Measurements from ENCODE around the gene CDC27.
"Not testable (repeated sequence)": the region's sequence is repeated elsewhere in the genome, so short reads cannot be mapped to it uniquely, and the experiment has no call there.

Gene CDC27

DNA sequence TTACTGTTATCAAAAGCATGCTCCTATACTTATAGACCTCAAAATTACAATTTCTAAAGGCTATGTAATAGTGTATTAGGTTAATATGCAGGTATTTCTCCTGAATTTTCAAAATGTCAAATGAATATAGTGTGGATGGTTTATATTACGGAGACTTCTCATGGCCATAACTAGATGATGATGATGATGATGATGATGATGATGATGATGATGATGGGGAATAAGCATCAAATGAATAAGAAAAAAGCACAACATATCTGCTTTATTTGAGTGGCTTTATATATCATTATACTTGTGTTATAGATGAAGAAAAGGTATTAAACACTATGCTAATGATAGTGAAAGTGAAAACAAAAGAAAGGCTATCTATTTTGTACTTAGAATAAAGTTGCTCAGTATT, 53.9 kb downstream of the CDC27 start:
- DNase-seq (ENCODE audit: low spot score): no peak

DNA sequence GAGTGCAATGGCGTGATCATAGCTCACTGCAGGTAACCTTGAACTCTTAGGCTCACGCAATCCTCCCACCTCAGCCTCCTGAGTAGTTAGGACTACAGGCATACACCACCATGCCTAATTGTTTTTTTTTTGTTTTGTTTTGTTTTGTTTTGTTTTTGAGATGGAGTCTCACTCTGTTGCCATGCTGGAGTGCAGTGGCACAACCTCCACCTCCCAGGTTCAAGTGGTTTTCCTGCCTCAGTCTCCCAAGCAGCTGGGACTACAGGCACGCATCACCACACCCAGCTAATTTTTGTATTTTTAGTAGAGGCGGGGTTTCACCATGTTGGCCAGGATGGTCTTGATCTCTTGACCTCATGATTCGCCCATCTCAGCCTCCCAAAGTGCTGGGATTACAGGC, 54.7 kb downstream of the CDC27 start:
- not testable (repeated sequence) for DNase-seq (ENCODE audit: low spot score)

DNA sequence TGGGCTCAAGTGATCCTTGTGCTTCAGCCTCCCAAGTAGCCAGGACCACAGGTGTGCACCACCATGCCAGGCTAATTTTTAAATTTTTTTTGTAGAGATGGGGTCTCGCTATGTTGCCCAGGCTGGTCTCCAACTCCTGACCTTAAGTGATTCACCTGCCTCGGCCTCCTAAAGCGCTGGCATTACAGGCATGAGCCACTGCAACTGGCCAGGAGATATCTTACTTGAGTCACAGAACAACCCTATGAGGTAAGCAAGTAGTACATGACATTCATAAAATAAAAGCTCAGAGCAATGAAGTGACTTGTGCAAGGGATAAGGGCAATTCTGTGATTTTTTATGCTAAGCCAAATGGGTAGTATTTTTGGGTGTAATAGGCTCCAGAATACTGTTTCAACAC, 57.3 kb downstream of the CDC27 start:
- no peak for DNase-seq (ENCODE audit: low spot score)

DNA sequence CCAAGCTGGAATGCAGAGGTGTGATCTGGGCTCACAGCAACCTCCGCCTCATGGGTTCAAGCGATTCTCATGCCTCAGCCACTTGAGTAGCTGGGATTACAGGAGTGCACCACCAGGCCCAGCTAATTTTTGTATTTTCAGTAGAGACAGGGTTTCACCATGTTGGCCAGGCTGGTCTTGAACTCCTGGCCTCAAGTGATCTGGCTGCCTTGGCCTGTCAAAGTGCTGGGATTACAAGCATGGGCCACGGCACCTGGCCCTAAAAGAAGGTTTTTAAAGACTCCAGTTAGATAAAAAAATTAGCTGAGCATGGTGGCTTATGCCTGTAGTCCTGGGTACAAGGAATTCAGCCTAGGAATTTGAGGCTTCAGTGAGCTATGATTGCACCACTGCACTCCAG, 62.3 kb downstream of the CDC27 start:
- not testable (repeated sequence) for DNase-seq (ENCODE audit: low spot score)

DNA sequence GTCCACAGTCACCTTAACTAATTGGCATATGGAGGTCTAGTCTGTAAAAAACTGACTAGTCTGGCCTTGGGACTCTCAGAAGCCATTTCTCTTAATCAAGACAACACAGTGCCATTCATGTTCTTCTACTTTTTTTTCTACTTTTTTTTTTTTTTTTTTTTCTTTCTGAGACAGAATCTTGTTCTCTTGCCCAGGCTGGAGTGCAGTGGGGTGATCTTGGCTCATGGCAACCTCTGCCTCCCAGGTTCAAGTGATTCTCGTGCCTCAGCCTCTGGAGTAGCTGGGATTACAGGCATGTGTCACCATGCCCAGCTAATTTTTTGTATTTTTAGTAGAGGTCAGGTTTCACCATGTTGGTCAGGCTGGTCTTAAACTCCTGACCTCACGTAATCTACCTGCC, 65.8 kb downstream of the CDC27 start:
- DNase-seq (ENCODE audit: low spot score): not testable (repeated sequence)

DNA sequence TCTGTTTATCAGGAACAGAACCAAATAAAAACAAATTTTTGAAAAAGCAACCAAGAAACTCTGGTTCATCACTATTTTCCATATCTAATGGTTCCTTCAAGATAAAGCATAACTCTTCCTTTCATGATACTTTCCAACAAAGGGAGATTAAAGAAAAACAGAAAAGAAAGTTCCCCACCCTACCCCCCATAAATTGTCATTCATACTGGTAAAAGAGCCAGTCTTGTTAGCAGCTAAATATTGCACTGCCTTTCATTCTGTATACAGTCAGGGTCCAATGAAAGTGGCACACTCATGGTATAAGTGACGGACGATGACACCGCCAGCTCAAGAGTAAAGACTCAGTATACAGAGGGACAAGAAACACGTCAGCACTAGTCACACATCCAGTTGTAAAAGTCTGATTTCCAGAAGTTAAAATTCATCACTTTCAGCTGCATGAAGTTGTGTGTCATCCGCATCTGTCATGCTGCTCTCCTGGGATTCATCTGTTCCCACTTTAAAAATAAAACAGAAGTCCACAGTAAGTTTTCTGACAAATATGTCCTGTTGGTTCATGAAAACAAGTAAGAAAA, 68.5 kb downstream of the CDC27 start:
- no peak for DNase-seq (ENCODE audit: low spot score)

DNA sequence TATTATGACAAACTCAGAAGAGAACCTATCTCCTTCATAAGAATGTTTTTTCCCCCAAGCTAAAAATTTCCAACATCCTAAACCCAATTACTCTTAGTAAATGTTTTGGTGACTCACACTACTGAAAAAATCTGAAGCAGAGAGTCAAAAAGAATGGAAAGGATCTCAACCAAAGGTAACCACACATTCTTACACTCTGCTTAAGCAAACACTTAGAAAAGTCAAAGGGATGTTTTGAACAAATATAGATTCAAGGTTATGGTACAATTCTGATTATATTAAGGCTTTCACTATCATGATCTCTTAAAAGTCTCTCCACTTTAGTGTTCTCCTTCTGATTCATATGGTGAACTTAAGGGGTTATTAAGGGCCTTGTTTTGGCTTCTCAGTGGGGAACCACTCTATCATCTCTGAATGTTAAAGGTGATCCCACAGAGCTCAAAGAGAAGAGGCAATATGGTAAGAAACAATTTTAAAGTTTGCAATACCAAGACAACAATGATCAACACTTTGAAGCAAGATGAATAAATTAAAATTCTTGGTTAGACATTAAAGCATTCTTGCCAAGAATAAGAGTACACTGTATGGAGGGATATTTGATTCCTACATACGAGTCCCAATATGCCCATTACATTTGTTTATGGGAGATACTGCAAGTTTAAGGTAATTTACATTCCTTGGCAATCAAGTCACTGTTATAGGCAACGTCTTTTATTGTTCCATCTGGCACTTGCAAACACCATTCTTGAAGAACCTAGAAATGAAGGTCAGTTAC, 69.2 kb downstream of the CDC27 start:
- DNase-seq (ENCODE audit: low spot score): no peak

DNA sequence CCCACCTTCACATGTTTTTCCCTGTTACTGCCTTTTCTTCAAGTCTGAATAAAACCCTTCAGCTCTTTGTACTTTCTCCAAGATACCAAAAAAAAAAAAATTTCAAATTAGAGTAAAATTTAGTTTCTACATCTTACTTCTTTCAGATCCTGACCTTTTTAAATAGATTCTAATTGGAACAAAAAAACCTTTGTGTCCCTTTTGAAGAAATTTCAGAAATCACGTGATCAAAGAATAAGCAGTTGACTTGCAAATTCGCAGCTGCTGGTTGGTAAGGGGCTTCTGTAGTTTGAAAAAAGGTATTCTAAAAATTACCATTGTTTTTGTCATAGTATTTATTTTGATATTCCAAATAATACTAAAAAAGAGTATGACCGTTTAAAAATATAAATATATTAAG, 71.7 kb downstream of the CDC27 start:
- no peak for DNase-seq (ENCODE audit: low spot score)

DNA sequence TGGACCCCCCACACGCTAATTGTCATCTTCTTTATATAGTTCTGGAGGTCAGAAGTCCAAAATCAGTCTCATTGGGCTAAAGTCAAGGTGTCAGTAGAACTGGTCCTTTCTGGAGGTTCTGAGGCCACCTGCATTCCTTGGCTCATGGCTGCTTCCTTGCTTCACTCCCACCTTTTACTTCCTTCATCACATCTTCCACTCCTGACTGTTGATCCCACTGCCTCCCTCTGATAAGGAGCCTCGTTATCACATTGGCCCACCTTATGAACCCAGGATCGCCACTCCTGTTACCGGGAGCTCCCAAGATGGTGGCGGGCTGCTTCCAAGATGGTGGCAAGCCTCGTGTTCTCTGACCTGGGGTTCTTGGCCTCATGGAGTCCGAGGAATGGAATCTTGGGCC, 83.0 kb downstream of the CDC27 start:
- DNase-seq (ENCODE audit: low spot score): no peak

DNA sequence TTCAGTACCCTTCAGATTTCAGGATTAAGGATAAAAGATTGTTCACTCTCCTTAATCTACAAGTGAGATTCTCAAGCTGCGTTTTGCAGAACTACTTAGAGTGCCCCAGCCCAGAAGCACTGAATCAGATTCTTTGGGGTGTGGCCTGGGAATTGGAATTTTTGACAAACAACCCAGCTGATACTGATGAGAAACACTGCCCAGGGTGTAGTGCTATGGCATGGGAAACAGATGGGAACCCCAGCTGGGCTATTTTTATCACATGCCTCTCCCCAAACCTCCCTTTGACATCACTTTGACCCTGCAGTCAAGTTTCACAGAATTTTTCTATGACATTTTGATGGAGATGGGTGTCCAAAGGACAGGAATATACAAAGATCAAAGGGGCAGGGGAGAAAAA, 83.8 kb downstream of the CDC27 start:
- DNase-seq (ENCODE audit: low spot score): not testable (repeated sequence)

DNA sequence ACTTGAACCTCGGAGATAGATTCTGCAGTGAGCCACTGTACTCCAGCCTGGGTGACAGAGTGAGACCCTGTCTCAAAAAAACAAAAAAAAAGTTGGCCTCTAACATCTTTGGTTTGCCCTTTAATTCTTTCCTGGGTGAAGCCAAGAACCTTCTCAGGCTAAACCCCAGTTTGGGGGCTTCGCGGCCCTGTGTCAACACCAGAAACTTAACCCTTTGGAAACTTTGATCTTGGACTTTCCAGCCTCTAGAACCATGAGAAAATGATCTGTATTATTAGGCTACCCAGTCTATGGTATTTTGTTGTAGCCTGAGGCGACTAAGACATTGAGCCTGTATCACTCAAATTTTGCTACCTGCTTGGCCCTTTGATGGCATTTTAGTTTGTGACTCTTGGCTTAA, 86.2 kb downstream of the CDC27 start:
- DNase-seq (ENCODE audit: low spot score): no peak

DNA sequence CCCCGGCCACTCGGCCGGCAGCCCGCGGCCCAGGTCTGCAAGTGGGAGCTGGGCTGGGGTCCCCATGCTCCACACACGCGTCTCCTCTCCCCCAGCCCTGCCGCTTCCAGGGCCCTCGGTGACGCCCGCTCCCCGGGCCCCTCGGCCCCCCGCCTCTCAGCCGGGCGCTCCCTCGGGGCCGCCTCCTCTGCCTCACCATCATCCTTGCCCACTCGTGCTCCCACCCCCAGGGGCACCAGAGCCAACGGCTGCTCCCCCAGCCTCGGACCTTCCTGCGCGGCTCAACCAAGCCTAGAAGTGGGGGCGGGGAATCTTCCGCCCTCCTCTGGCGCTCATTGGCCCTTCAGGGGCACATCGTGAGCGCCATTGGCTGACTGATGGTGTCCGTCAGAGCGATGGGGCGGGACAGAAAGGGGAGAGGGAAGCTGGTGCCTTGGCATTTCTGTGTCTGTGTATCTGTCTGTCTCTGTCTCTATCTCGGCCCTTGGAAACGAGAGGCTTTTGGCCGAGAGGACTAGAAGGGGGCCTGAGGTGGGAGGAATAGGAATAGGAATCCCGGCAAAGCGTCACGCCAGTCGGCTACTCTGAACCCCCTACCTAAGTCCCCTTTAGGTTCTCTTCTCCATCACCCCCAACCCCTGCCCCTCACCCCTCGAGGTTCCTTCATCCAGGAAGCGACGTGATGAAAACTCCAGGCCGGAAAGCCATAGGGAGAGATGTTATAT, 88.9 kb downstream of the CDC27 start:
- DNase-seq (ENCODE audit: low spot score): peak; percentile 92

DNA sequence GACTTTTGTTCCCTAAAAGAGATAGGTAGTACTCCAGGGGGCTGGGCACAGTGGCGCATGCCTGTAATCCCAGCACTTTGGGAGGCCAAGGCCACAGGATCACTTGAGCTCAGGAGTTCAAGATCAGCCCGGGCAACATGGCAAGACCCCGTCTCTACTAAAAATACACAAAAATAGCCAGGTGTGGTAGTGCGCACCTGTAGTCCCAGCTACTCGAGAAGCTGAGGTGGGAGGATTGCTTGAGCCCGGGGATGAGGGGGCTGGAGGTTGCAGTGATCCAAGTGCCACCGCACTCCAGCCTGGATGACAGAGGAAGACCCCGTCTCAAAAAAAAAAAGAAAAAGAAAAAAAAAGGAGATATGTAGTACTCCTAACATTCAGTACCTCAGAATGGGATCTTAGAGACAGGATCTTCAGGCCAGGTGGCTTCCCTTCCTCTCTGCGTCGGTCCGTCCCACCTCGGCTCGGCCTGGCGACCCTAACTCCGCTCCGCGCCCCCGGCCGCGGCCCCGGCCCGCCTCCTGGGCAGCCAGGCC, 89.6 kb downstream of the CDC27 start:
- no peak for DNase-seq (ENCODE audit: low spot score)

DNA sequence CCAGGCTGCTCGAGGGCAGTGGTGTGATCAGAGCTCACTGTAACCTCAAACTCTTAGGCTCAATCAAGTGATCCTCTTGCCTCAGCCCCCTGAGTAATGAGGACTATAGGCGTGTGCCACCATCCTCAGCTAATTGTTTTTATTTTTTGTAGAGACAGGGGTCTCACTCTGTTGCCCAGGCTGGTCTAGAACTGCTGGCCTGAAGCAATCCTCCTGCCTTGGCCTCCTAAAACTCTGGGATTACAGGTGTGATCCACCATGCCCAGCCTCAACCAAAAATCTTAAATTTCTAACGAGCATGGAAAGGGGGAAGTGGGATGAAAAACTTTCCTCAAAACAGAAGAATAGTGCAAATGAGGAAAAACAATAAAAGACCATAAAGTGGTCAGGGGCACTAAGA, 92.8 kb downstream of the CDC27 start:
- no peak for DNase-seq (ENCODE audit: low spot score)

DNA sequence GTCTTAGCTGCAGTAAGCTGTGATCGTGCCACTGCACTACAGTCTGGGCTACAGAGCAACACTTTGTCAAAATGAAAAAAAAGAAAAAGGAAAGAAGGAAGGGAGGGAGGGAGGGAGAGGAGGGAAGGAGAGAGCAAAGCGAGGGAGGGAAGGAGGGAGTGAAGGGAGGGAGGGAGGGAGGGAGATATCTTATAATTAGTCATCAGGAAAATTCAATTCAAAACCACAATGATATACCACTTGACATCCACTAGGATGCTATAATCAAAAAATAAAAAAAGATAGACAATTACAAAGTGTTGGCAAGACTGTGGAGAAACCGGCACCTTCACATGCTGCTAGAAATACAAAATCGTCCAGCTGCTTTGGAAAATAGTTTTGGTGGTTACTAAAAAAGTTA, 93.8 kb downstream of the CDC27 start:
- DNase-seq (ENCODE audit: low spot score): no peak

DNA sequence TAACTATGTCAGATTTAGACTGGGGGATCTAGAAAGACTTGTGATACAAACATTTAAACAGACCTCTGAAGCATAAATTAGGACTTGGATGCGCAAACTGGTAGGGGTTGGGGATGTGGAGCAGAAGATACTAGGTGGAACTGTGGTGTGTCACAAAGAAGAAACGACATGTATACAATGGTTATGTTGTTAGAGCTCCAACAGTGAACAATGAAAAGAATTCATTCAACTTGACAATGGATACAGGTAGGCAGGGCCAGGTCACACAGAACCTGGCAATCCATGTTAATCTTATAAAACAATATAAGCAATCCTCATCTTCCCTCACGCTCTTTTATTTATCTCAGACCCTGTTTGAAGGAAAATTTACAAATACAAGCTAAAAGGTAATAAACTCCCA, 102.0 kb downstream of the CDC27 start:
- no peak for DNase-seq (ENCODE audit: low spot score)

DNA sequence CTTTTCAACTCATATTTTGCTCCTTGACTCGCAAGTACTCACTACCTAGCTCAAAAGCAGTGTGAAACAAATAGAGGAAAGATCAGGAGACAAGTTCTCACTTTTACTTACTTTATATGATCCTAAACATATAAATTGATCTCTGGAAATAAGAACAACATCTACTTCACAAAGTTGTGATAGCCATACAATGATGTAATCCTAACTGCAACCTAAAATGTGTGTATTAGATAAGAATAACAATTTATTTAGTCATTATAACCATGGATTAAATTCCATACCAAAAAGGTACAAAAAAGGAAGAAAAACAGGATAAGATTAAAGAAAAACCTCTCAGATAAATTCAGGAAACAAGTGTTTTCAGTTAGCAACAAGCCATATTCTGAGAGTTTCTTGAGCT, 103.4 kb downstream of the CDC27 start:
- DNase-seq (ENCODE audit: low spot score): no peak

DNA sequence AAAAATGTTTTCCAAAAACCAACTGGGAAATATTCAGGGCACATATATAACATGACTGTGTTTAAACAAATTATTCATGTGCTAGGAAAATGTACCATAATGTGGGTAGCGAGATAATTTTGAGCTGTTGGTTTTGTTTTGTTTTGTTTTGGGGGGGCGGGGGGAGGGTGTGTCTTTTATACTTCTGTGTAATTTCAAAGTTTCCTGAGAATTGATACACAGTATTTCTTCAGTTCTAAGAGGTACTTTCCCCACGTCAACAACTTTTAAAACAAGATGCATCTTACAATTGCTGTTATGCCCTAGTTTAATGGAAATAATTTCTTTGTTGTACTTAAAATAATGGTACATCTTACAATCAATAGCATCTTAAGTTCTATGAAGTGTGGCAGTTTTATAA, 110.3 kb downstream of the CDC27 start:
- DNase-seq (ENCODE audit: low spot score): no peak

DNA sequence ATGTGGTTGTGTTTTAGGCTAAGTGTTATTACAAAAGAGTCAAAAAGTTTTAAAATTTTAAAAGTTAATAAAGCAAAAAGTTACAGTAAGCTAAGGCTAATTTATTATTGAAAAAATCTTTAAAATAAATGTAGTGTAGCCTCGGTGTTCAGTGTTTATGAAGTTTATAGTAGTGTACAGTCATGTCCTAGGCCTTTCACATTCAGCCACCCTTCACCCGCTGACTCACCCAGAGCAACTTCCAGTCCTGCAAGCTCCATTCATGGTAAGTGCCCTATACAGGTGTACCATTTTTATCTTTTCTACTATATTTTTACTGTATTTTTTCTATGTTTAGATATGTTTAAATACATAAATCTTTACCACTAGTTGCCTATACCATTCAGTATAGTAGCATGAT, 111.5 kb downstream of the CDC27 start:
- DNase-seq (ENCODE audit: low spot score): no peak

DNA sequence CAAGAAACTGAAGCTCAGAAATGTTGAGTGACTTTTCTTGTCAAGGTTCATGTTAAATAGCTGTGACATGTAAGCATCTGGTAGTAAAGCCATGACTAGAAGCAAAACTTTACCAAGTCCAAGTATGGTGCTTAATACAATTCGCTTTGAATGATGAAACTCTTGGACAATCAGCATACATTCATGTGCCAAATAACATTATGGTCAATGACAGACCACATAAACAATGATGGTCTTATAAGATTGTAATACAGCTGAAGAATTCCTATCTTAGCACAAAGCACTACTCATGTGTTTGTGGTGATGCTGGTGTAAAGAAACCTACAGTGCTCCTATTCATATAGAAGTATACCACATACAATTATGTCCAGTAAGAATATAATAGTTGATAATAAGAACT, 112.9 kb downstream of the CDC27 start:
- no peak for DNase-seq (ENCODE audit: low spot score)

DNA sequence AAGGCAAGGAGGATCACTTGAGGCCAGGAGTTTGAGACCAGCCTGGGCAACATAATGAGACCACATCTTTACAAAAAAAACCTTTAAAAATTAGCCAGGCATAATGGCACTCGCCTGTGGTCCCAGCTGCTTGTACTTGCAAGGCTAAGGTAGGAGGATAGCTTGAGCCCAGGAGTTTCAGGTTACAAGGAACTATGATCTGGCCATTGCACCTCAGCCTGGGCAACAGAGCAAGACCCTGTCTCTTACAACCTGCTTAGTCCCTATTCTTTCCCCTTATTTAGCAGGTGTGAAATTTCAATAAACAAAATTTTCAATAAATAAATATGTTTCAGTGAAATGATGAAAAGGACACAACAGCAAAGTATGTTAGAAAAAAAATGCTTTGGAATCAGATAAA, 114.7 kb downstream of the CDC27 start:
- not testable (repeated sequence) for DNase-seq (ENCODE audit: low spot score)

DNA sequence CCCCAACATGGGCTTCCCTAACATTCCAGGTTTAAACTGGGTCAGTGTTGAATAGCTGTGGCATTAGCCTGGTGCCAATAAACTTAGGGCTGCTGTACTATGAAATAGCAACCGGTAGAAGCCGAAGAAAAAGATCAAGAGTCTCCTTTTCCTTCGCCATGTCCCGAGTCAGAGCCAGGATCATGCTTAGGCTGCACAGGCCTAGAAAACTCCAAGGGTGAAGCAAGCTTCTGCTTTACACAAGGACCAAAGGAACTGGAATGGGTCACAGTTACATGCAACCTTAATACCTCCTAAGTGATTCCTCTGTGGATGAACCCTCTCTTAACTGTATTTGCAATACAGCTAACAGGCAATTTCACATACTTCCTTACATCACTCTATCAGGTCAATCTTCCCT, 115.5 kb downstream of the CDC27 start:
- not testable (repeated sequence) for DNase-seq (ENCODE audit: low spot score)

DNA sequence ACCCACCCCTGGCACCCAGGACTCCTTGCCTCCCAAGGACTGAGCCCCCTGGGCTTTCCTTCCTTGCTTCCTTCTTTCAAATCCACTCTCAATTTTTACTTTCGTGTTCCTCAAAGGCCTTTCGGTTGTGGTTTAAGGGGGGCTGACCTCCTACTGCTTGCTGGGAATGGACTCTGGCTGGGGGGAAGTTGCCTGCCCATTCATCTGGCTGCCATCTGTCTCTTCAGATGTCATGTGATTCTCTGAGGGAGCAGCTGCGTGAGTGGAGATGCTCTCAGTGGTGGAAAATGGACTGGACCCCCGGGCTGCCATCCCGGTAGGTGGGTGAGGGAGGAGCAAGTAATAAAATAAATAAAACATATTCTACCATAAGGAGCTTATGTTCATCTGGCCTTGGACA, 116.2 kb downstream of the CDC27 start:
- DNase-seq (ENCODE audit: low spot score): peak; percentile 37
